ENCODE measurements around the gene TLR8.
"Not testable (repeated sequence)": the region's sequence is repeated elsewhere in the genome, so short reads cannot be mapped to it uniquely, and the experiment has no call there.

Gene TLR8

DNA sequence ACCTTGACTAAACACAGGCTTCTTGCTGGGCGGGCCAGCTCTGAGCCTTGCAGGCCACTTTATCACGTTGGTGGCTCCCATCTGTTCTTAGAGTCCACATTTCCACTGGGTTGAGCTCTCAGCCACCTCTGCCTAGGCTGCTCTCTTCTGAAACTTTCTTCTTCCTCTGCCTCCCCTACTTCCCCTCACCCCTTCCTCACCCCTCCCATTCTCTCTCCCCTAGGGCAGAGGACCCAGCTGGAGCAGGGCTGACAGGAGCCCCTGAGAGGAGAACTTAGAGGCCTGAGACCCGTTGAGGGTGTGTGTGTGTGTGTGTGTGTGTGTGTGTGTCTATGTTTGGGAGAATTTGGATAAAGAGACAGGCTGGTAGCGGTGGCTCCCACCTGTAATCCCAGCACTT, 48.6 kb downstream of the TLR8 start:
- in situ Hi-C loops (cut with MboI; ENCODE audit: low sequenced_read_pairs), result loop anchor here (5.0 to 25.0 kb wide), 2 partner anchors 527 to 1082 kb away; partner anchors contain the start of gene GEMIN8
- Histone ChIP-seq H3K36me3 (replicated peaks) (no peaks in the 10 kb centered on the region), H3K4me1 (peaks cover 8% of the 10 kb centered on the region), H3K9me3 (no peaks in the 10 kb centered on the region), H3K27me3 (ENCODE audit: low read depth) (no peaks in the 10 kb centered on the region), H3K4me3 (no peak overlapping the region)
- DNase-seq (ENCODE audit: low spot score in 2 of 2), result no peak

- H3K4me3 ChIP-seq, result no peak overlapping the region
- in situ Hi-C loops (cut with MboI; ENCODE audit: low sequenced_read_pairs), result loop anchor here (25.0 kb wide), 1 partner anchor 1081 kb away; the partner anchor contains the start of gene GEMIN8
- DNase-seq (ENCODE audit: low spot score in 2 of 2), result no peak
- H3K27me3 ChIP-seq (ENCODE audit: low read depth), result no peaks in the 10 kb centered on the region
- no peaks in the 10 kb centered on the region for H3K36me3 ChIP-seq (replicated peaks)
- H3K9me3 ChIP-seq, result no peaks in the 10 kb centered on the region
- peaks cover 8% of the 10 kb centered on the region for H3K4me1 ChIP-seq
These were observed 49.7 kb downstream of the TLR8 start for GRCh38 chrX:12955882-12956703.

DNA sequence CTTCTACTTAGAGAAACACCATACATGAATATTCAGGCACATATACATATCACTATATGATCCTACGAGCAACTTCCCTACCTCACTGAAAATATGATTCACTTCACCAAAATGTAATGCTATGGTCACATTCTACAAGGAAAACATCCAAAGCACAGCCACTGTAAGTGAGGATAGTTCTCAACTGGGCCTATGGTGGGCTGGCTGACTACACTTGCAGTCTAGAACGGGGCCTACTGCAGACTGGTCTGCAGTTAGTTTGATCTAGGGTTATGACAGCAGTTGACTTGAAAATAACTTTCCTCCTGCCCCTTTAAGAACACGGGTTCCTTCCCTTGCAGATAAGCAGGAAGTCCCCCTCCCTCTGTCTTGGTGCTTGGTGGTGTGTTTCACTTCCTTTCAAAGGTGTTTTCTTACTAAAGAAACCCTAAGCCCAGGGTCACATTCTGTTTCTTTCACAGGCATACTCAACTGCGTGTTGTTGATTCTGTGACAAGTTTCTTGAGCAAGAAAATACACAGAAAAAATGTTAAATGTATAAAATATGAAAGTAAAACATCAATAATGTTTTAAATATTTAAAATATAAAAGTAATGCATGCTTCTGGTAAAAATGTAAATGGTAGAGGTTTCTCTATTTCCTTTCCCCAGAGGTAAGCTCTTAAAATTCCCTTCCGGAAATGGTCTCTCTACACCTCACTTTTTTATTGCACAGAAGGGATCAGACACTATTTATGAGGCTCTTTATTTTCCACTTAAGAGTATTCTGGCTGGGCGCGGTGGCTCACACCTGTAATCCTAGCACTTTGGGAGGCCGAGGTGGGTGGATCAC, 50.5 kb downstream of the TLR8 start:
- H3K9me3 ChIP-seq, result no peaks in the 10 kb centered on the region
- in situ Hi-C loops (cut with MboI; ENCODE audit: low sequenced_read_pairs), result loop anchor here (25.0 kb wide), 1 partner anchor 1080 kb away; the partner anchor contains the start of gene GEMIN8
- no peak overlapping the region for H3K4me3 ChIP-seq
- peaks cover 8% of the 10 kb centered on the region for H3K4me1 ChIP-seq
- DNase-seq (ENCODE audit: low spot score in 2 of 2), result no peak
- no peaks in the 10 kb centered on the region for H3K36me3 ChIP-seq (replicated peaks)
- H3K27me3 ChIP-seq (ENCODE audit: low read depth), result no peaks in the 10 kb centered on the region

GRCh38 chrX:12958059-12958458, 51.6 kb downstream of the TLR8 start:
- in situ Hi-C loops (cut with MboI; ENCODE audit: low sequenced_read_pairs), result loop anchor here (25.0 kb wide), 1 partner anchor 1079 kb away; the partner anchor contains the start of gene GEMIN8
- H3K36me3 ChIP-seq (replicated peaks), result no peaks in the 10 kb centered on the region
- H3K4me1 ChIP-seq, result peaks cover 8% of the 10 kb centered on the region
- H3K9me3 ChIP-seq, result no peaks in the 10 kb centered on the region
- H3K27me3 ChIP-seq (ENCODE audit: low read depth), result no peaks in the 10 kb centered on the region
- no peak overlapping the region for H3K4me3 ChIP-seq
- no peak for DNase-seq (ENCODE audit: low spot score in 2 of 2)

DNA sequence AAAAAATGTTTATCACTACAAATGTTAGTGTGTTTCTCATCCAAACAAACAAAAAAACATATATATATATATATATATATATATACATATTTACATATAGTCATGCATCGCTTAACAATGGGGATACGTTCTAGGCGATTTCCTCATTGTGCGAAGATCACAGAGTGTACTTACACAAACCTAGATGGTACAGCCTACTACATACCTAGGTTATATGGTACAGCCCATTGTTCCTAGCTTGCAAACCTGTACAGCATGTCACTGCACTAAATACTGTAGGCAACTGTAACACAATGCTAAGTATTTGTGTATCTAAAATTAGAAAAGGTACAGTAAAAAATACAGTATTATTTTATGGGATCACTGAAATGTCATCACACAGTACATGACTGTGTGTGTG, 52.0 kb downstream of the TLR8 start:
- Histone ChIP-seq H3K9me3 (no peaks in the 10 kb centered on the region), H3K36me3 (replicated peaks) (no peaks in the 10 kb centered on the region), H3K4me3 (no peak overlapping the region), H3K4me1 (peaks cover 8% of the 10 kb centered on the region), H3K27me3 (ENCODE audit: low read depth) (no peaks in the 10 kb centered on the region)
- in situ Hi-C loops (cut with MboI; ENCODE audit: low sequenced_read_pairs), result loop anchor here (25.0 kb wide), 1 partner anchor 1079 kb away; the partner anchor contains the start of gene GEMIN8
- DNase-seq (ENCODE audit: low spot score in 2 of 2), result no peak

GRCh38 chrX:12961196-12961718, 54.8 kb downstream of the TLR8 start:
- Histone ChIP-seq H3K4me3 (no peak overlapping the region), H3K9me3 (no peaks in the 10 kb centered on the region), H3K36me3 (replicated peaks) (no peaks in the 10 kb centered on the region), H3K27me3 (ENCODE audit: low read depth) (no peaks in the 10 kb centered on the region), H3K4me1 (peaks cover 21% of the 10 kb centered on the region)
- in situ Hi-C loops (cut with MboI; ENCODE audit: low sequenced_read_pairs), result loop anchor here (25.0 kb wide), 1 partner anchor 1076 kb away; the partner anchor contains the start of gene GEMIN8
- no peak for DNase-seq (ENCODE audit: low spot score in 2 of 2)

DNA sequence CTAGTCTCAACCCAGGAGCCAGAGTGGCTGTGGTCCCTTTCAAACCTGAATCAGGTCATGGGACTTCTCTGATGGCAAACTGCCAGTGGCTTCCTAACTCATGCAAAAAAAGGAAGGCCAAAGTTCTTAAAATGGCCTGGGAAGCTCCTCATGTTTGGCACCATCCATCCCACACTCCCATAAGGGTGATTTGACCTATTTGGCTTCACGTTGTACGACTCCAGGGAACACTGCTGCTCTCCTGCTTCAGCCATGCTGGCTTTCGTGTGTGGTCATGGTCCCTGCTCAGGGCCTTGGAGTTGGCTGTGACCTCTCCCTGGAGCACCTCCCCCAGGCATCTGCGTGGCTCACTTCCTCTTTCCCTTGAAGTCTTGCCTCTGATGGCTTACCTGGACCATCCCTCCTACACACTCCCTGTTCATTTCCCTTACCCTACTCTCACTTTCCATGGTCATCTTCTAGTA, 55.7 kb downstream of the TLR8 start:
- H3K27me3 ChIP-seq (ENCODE audit: low read depth), result no peaks in the 10 kb centered on the region
- H3K4me1 ChIP-seq, result peaks cover 18% of the 10 kb centered on the region
- in situ Hi-C loops (cut with MboI; ENCODE audit: low sequenced_read_pairs), result loop anchor here (25.0 kb wide), 1 partner anchor 1075 kb away; the partner anchor contains the start of gene GEMIN8
- H3K4me3 ChIP-seq, result no peak overlapping the region
- no peaks in the 10 kb centered on the region for H3K9me3 ChIP-seq
- DNase-seq (ENCODE audit: low spot score in 2 of 2), result no peak
- H3K36me3 ChIP-seq (replicated peaks), result no peaks in the 10 kb centered on the region

DNA sequence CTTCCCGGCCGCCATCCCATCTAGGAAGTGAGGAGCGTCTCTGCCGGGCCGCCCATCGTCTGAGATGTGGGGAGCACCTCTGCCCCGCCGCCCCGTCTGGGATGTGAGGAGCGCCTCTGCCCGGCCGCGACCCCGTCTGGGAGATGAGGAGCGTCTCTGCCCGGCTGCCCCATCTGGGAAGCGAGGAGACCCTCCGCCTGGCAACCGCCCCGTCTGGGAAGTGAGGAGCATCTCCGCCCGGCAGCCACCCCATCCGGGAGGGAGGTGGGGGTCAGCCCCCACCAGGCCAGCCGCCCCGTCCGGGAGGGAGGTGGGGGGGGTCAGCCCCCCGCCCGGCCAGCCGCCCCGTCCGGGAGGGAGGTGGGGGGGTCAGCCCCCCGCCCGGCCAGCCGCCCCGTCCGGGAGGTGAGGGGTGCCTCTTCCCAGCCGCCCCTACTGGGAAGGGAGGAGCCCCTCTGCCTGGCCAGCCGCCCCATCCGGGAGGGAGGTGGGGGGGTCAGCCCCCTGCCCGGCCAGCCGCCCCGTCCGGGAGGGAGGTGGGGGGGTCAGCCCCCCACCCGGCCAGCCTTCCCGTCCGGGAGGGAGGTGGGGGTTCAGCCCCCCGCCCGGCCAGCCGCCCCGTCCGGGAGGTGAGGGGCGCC, 56.9 kb downstream of the TLR8 start:
- H3K4me1 ChIP-seq, result peaks cover 16% of the 10 kb centered on the region
- in situ Hi-C loops (cut with MboI; ENCODE audit: low sequenced_read_pairs), result loop anchor here (25.0 kb wide), 1 partner anchor 1074 kb away; the partner anchor contains the start of gene GEMIN8
- not testable (repeated sequence) for H3K27me3 ChIP-seq (ENCODE audit: low read depth); DNase-seq (ENCODE audit: low spot score in 2 of 2); H3K36me3 ChIP-seq (replicated peaks); H3K9me3 ChIP-seq; H3K4me3 ChIP-seq

GRCh38 chrX:12965131-12965940, 58.9 kb downstream of the TLR8 start:
- Histone ChIP-seq H3K4me1 (peaks cover 16% of the 10 kb centered on the region), H3K36me3 (replicated peaks) (no peaks in the 10 kb centered on the region), H3K4me3 (no peak overlapping the region), H3K27me3 (ENCODE audit: low read depth) (no peaks in the 10 kb centered on the region), H3K9me3 (no peaks in the 10 kb centered on the region)
- in situ Hi-C loops (cut with MboI; ENCODE audit: low sequenced_read_pairs), result loop anchor here (25.0 kb wide), 1 partner anchor 1072 kb away; the partner anchor contains the start of gene GEMIN8
- peak; percentile 67 to 77 for DNase-seq (ENCODE audit: low spot score in 2 of 2)

DNA sequence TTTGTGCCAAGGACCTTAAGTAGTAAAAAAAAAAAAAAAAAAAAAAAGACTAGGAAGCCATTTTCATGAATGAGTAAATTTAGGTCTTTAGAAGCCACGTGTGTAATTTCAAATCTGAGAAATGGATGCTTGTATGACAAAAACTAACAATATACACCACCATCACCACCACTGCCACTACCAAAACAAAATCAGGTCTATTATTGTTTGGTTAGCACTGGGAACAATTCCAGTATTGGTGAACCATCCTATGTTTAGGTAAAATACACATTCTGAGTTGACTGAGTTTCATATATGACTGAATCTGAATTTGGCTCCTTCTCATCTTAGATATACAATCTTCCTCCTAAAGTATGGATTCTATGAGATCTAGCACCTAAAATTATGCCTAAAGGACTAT, 59.7 kb downstream of the TLR8 start:
- Histone ChIP-seq H3K27me3 (ENCODE audit: low read depth) (no peaks in the 10 kb centered on the region), H3K4me3 (no peak overlapping the region), H3K4me1 (peaks cover 23% of the 10 kb centered on the region), H3K9me3 (no peaks in the 10 kb centered on the region), H3K36me3 (replicated peaks) (no peaks in the 10 kb centered on the region)
- DNase-seq (ENCODE audit: low spot score in 2 of 2), result no peak
- in situ Hi-C loops (cut with MboI; ENCODE audit: low sequenced_read_pairs), result loop anchor here (25.0 kb wide), 1 partner anchor 1071 kb away; the partner anchor contains the start of gene GEMIN8

- no peaks in the 10 kb centered on the region for H3K36me3 ChIP-seq (replicated peaks)
- no peaks in the 10 kb centered on the region for H3K9me3 ChIP-seq
- no peak overlapping the region for H3K4me3 ChIP-seq
- H3K27me3 ChIP-seq (ENCODE audit: low read depth), result no peaks in the 10 kb centered on the region
- DNase-seq (ENCODE audit: low spot score in 2 of 2), result no peak
- peaks cover 23% of the 10 kb centered on the region for H3K4me1 ChIP-seq
- in situ Hi-C loops (cut with MboI; ENCODE audit: low sequenced_read_pairs), result loop anchor here (25.0 kb wide), 1 partner anchor 1069 kb away; the partner anchor contains the start of gene GEMIN8
These were observed 61.5 kb downstream of the TLR8 start for GRCh38 chrX:12967711-12968465.
